KG1 (cell line): ENCODE measurements around the gene HHAT.
A peak's percentile ranks its signal among the peaks of the same experiment; 100 is the strongest.

ENCODE experiments used
- DNase-seq: peaks from one replicate; lab custom pipeline; 2025; lab: John Stamatoyannopoulos, UW

HHAT gene

GRCh38 chr1:210685295-210685650, 356.6 kb downstream of the HHAT start:
- no peak for DNase-seq

- DNase-seq, result no peak
Measured at GRCh38 chr1:210686841-210687240, 358.1 kb downstream of the HHAT start.

- no peak for DNase-seq
Measured at GRCh38 chr1:210687582-210688279, 359.0 kb downstream of the HHAT start.

GRCh38 chr1:210688512-210689234, 360.0 kb downstream of the HHAT start:
- DNase-seq, result no peak

GRCh38 chr1:210689826-210690225, 361.1 kb downstream of the HHAT start:
- DNase-seq, result no peak

- DNase-seq, result no peak
Measured at GRCh38 chr1:210690236-210690635, 361.5 kb downstream of the HHAT start.

GRCh38 chr1:210691039-210691610, 362.4 kb downstream of the HHAT start:
- no peak for DNase-seq

- DNase-seq, result peak; percentile 2
Measured at GRCh38 chr1:210692796-210693195, 364.1 kb downstream of the HHAT start.

- DNase-seq, result no peak
Measured at GRCh38 chr1:210695026-210695425, 366.3 kb downstream of the HHAT start.

GRCh38 chr1:210696709-210697108, 368.0 kb downstream of the HHAT start:
- no peak for DNase-seq

GRCh38 chr1:210697185-210697584, 368.5 kb downstream of the HHAT start:
- no peak for DNase-seq

- no peak for DNase-seq
Measured at GRCh38 chr1:210698661-210699060, 370.0 kb downstream of the HHAT start.

GRCh38 chr1:210700083-210700482, 371.4 kb downstream of the HHAT start:
- DNase-seq, result no peak

GRCh38 chr1:210700511-210700910, 371.8 kb downstream of the HHAT start:
- DNase-seq, result no peak

GRCh38 chr1:210702506-210702905, 373.8 kb downstream of the HHAT start:
- no peak for DNase-seq

- DNase-seq, result no peak
Measured at GRCh38 chr1:210703593-210703992, 374.9 kb downstream of the HHAT start.

GRCh38 chr1:210705086-210705485, 376.4 kb downstream of the HHAT start:
- no peak for DNase-seq

GRCh38 chr1:210706246-210706645, 377.5 kb downstream of the HHAT start:
- DNase-seq, result no peak

- DNase-seq, result no peak
Measured at GRCh38 chr1:210707300-210708240, 378.9 kb downstream of the HHAT start.

- no peak for DNase-seq
Measured at GRCh38 chr1:210709701-210710100, 381.0 kb downstream of the HHAT start.

GRCh38 chr1:210711825-210712612, 383.3 kb downstream of the HHAT start:
- DNase-seq, result no peak
